Chondrocyte (in vitro differentiated cells): Measurements from ENCODE around the gene ZSCAN31. TPM values are rescaled to one million over a fixed set of nuclear protein-coding genes. Genes with fewer than 3 reads are reported as not detected.
"Not testable (repeated sequence)": the region's sequence is repeated elsewhere in the genome, so short reads cannot be mapped to it uniquely, and the experiment has no call there.

Source experiments
- DNase-seq: peaks from one replicate; pipeline ENCODE4 v3.0.0; 2021; ENCODE audit warnings: mixed read lengths, low spot score
- H3K27ac Mint-ChIP-seq: one replicate; pipeline ENCODE4 v1.8.0; 2021; ENCODE audit warnings: mild to moderate bottlenecking, moderate library complexity, mixed read lengths; ENCODE audit not compliant: unreplicated experiment
- H3K27me3 Mint-ChIP-seq: 2 replicates; pipeline ENCODE4 v1.8.0; 2021; ENCODE audit warnings: low read depth, mixed read lengths
- H3K36me3 Mint-ChIP-seq: 2 replicates; pipeline ENCODE4 v1.8.0; 2021; ENCODE audit warnings: low read depth, mixed read lengths
- H3K4me1 Mint-ChIP-seq: 2 replicates; pipeline ENCODE4 v1.8.0; 2021; ENCODE audit warnings: low read depth, mild to moderate bottlenecking, mixed read lengths
- H3K4me3 Mint-ChIP-seq: one replicate; pipeline ENCODE4 v1.8.0; 2021; ENCODE audit warnings: mild to moderate bottlenecking, moderate library complexity, mixed read lengths; ENCODE audit not compliant: unreplicated experiment
- H3K9me3 Mint-ChIP-seq: 2 replicates; pipeline ENCODE4 v1.8.0; 2021; ENCODE audit warnings: low read depth, mixed read lengths
- CTCF ChIP-seq: fragments of 200-600 bp; sonication (generic); IDR thresholded peaks from 2 replicates; pipeline ENCODE4 v1.5.0; 2021; ENCODE audit warnings: antibody characterized with exemption, mild to moderate bottlenecking, moderate library complexity
- total RNA-seq: library from RNA; stranded (reverse); gene quantifications from 3 replicates; pipeline ENCODE4 v1.2.1, GENCODE V29; 2021

ZSCAN31 gene
- total RNA-seq, 1 donor from 2014 or later: 2.6 TPM

GRCh38 chr6:28312939-28313338 lies 23.0 kb downstream of the ZSCAN31 start:
- no peak for DNase-seq
- Mint-ChIP-seq H3K4me3 (no peak overlapping the region), H3K4me1 (no peaks in the 10 kb centered on the region), H3K9me3 (peaks cover 8% of the 10 kb centered on the region), H3K36me3 (peaks cover 7% of the 10 kb centered on the region), H3K27ac (no peak overlapping the region), H3K27me3 (no peaks in the 10 kb centered on the region)
- TF ChIP-seq CTCF: no peak

DNA sequence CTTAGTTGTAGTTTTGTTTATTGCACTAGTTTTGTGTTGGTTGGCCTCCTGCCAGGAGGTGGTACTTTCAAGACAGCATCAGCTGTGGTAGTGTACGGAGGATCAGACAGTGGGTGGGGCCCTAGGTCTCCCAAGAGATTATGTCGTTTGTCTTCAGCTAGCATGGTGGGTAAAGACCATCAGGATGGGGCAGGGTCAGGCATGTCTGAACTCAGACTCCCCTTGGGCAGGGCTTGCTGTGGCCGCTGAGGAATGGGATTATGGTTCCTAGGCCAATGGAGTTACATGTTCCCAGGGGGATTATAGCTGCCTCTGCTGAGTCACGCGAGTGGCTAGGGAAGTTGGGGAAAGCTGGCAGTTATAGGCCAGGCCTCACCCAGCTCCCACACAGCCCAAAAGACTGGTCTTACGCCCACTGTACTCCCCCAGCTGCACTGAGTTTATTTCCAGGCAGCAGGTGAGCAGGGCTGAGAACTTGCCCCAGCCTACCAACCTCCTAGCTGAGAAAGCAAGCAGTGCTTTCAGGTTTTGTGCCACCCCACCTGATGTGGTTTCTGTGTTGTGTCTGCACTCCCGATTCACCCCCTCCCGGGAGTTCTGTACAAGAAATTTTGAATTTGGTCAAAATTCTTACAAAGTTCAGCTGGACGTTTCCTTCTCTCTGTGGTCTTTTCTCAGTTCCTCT lies 24.7 kb downstream of the ZSCAN31 start:
- H3K4me1 Mint-ChIP-seq: no peaks in the 10 kb centered on the region

DNA sequence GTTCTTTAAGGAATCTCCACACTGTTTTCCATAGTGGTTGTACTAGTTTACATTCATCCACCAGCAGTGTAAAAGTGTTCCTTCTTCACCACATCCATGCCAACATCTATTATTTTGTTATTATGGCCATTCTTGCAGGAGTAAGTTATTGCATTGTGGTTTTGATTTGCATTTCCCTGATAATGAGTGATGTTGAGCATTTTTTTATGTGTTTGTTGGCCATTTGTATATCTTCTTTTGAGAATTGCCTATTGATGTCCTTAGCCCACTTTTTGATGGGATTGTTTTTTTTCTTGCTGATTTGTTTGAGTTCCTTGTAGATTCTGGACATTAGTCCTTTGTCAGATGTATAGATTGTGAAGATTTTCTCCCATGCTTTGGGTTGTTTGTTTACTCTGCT lies 29.6 kb downstream of the ZSCAN31 start:
- H3K27me3 Mint-ChIP-seq, H3K4me1 Mint-ChIP-seq, H3K4me3 Mint-ChIP-seq, H3K27ac Mint-ChIP-seq, DNase-seq: not testable (repeated sequence)
- Mint-ChIP-seq H3K36me3 (peaks cover 14% of the 10 kb centered on the region), H3K9me3 (peaks cover 25% of the 10 kb centered on the region)

More for the DNA sequence above, 24.7 kb downstream of the ZSCAN31 start:
- peaks cover 20% of the 10 kb centered on the region for H3K9me3 Mint-ChIP-seq
- no peak for TF ChIP-seq CTCF
- no peak for DNase-seq
- no peaks in the 10 kb centered on the region for H3K27me3 Mint-ChIP-seq
- H3K4me3 Mint-ChIP-seq: no peak overlapping the region
- peaks cover 10% of the 10 kb centered on the region for H3K36me3 Mint-ChIP-seq
- no peak overlapping the region for H3K27ac Mint-ChIP-seq

GRCh38 chr6:28303570-28303969 lies 32.4 kb downstream of the ZSCAN31 start:
- H3K36me3 Mint-ChIP-seq: peaks cover 24% of the 10 kb centered on the region
- no peak for DNase-seq
- TF ChIP-seq CTCF: no peak
- peaks cover 24% of the 10 kb centered on the region for H3K9me3 Mint-ChIP-seq
- H3K27me3 Mint-ChIP-seq: no peaks in the 10 kb centered on the region
- no peak overlapping the region for H3K27ac Mint-ChIP-seq
- no peaks in the 10 kb centered on the region for H3K4me1 Mint-ChIP-seq
- H3K4me3 Mint-ChIP-seq: no peak overlapping the region

DNA sequence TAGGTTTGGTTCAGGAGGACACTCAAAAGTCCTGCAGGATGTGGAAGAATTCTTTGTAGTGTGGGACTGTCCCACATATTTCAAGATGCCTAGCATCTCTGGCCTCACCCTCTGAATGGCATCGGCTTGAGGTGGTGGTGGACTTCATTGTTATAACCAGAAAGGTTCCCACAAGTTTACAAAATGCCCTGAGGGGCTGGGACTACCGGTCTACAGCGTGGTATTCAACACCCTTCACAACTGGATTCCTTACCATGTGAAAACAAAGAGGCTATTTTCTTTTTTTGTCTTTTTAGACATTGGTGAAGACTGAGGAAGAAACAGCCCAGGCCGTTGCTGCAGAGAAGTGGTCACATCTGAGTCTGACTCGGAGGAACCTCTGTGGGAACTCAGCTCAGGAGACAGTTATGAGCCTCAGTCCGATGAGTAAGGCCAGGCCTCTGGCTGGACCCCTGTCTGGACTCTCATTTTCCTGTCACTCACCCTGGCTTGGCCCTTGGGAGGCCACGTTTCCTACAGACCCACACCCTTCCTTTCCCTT lies 39.4 kb downstream of the ZSCAN31 start:
- no peak for DNase-seq
- H3K27ac Mint-ChIP-seq: no peak overlapping the region
- H3K9me3 Mint-ChIP-seq: peaks cover 7% of the 10 kb centered on the region
- no peaks in the 10 kb centered on the region for H3K27me3 Mint-ChIP-seq
- no peak for TF ChIP-seq CTCF
- no peak overlapping the region for H3K4me3 Mint-ChIP-seq
- no peaks in the 10 kb centered on the region for H3K4me1 Mint-ChIP-seq
- H3K36me3 Mint-ChIP-seq: peaks cover 43% of the 10 kb centered on the region

DNA sequence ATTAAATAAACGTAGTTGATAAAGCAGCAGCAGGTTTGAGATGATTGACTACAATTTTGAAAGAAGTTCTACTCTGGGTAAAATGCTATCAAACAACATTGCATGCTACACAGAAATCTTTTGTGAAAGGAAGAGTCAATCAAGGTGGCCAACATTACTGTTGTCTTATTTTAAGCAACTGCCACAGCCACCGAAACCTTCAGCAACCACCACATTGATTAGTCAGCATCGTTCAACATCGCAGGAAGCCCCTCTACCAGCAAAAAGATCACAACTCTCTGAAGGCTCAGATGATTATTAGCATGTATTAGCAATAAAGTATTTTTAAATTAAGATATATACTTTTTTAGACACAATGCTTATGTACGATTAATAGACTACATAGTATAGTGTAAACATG lies 40.6 kb downstream of the ZSCAN31 start:
- Mint-ChIP-seq H3K9me3 (peaks cover 17% of the 10 kb centered on the region), H3K36me3 (peaks cover 40% of the 10 kb centered on the region)

More for the DNA sequence above, 40.6 kb downstream of the ZSCAN31 start:
- Mint-ChIP-seq H3K27ac (no peak overlapping the region), H3K4me1 (no peaks in the 10 kb centered on the region), H3K4me3 (no peak overlapping the region), H3K27me3 (no peaks in the 10 kb centered on the region)
- DNase-seq: no peak
- TF ChIP-seq CTCF: no peak
